ENCODE data around the gene CCDC167. TPM values are rescaled to one million over a fixed set of nuclear protein-coding genes. Genes with fewer than 3 reads are reported as not detected.
A peak's percentile ranks its signal among the peaks of the same experiment; 100 is the strongest.

Gene CCDC167
- total RNA-seq, 1 experiment from 2014 or later, result 107 TPM

- Histone ChIP-seq H3K4me3 (no peak overlapping the region), H3K4me1 (replicated peaks) (peaks cover 40% of the 10 kb centered on the region)
These were observed 23.1 kb upstream of the CCDC167 start for GRCh38 chr6:37522836-37523235.

GRCh38 chr6:37521674-37522073 lies 22.0 kb upstream of the CCDC167 start:
- Histone ChIP-seq H3K4me3 (no peak overlapping the region), H3K4me1 (replicated peaks) (peaks cover 47% of the 10 kb centered on the region), H3K27me3 (replicated peaks) (peaks cover 2% of the 10 kb centered on the region; the same call in 1 of the 2 replicates), H3K36me3 (no peaks in the 10 kb centered on the region), H3K27ac (no peak overlapping the region), H3K9me3 (replicated peaks) (no peaks in the 10 kb centered on the region)
- no peak for DNase-seq (ENCODE audit: low read depth in 1 of 2, low spot score in 2 of 2)

More at GRCh38 chr6:37522836-37523235, 23.1 kb upstream of the CCDC167 start:
- DNase-seq (ENCODE audit: low read depth in 1 of 2, low spot score in 2 of 2), result no peak
- H3K27ac ChIP-seq, result no peak overlapping the region
- no peaks in the 10 kb centered on the region for H3K36me3 ChIP-seq
- peaks cover 2% of the 10 kb centered on the region; the same call in 1 of the 2 replicates for H3K27me3 ChIP-seq (replicated peaks)
- no peaks in the 10 kb centered on the region for H3K9me3 ChIP-seq (replicated peaks)

- H3K4me3 ChIP-seq, result no peak overlapping the region
- H3K27me3 ChIP-seq (replicated peaks), result peaks cover 2% of the 10 kb centered on the region; the same call in 1 of the 2 replicates
- peaks cover 53% of the 10 kb centered on the region for H3K4me1 ChIP-seq (replicated peaks)
- H3K27ac ChIP-seq, result no peak overlapping the region
- DNase-seq (ENCODE audit: low read depth in 1 of 2, low spot score in 2 of 2), result no peak
- no peaks in the 10 kb centered on the region for H3K9me3 ChIP-seq (replicated peaks)
- H3K36me3 ChIP-seq, result no peaks in the 10 kb centered on the region
These were observed 21.2 kb upstream of the CCDC167 start for GRCh38 chr6:37520926-37521325.

- no peaks in the 10 kb centered on the region for H3K36me3 ChIP-seq
- DNase-seq (ENCODE audit: low read depth in 1 of 2, low spot score in 2 of 2), result no peak
- peaks cover 2% of the 10 kb centered on the region; the same call in 1 of the 2 replicates for H3K27me3 ChIP-seq (replicated peaks)
- H3K4me1 ChIP-seq (replicated peaks), result peaks cover 53% of the 10 kb centered on the region
- no peak overlapping the region for H3K4me3 ChIP-seq
- no peak overlapping the region for H3K27ac ChIP-seq
- H3K9me3 ChIP-seq (replicated peaks), result no peaks in the 10 kb centered on the region
These were observed 19.8 kb upstream of the CCDC167 start for GRCh38 chr6:37519461-37519860.

- H3K36me3 ChIP-seq, result no peaks in the 10 kb centered on the region
- H3K4me1 ChIP-seq (replicated peaks), result peaks cover 43% of the 10 kb centered on the region
- no peak overlapping the region for H3K27ac ChIP-seq
- H3K9me3 ChIP-seq (replicated peaks), result no peaks in the 10 kb centered on the region
- H3K27me3 ChIP-seq (replicated peaks), result peaks cover 2% of the 10 kb centered on the region; the same call in 1 of the 2 replicates
- H3K4me3 ChIP-seq, result no peak overlapping the region
- DNase-seq (ENCODE audit: low read depth in 1 of 2, low spot score in 2 of 2), result no peak
These were observed 18.4 kb upstream of the CCDC167 start for GRCh38 chr6:37518116-37518515.

- no peak for DNase-seq (ENCODE audit: low read depth in 1 of 2, low spot score in 2 of 2)
- Histone ChIP-seq H3K36me3 (no peaks in the 10 kb centered on the region), H3K4me3 (no peak overlapping the region), H3K9me3 (replicated peaks) (no peaks in the 10 kb centered on the region), H3K27ac (no peak overlapping the region), H3K4me1 (replicated peaks) (peaks cover 40% of the 10 kb centered on the region), H3K27me3 (replicated peaks) (peaks cover 2% of the 10 kb centered on the region; the same call in 1 of the 2 replicates)
These were observed 17.7 kb upstream of the CCDC167 start for GRCh38 chr6:37517411-37517812.

GRCh38 chr6:37516920-37517405 lies 17.3 kb upstream of the CCDC167 start:
- Histone ChIP-seq H3K36me3 (no peaks in the 10 kb centered on the region), H3K27me3 (replicated peaks) (no peaks in the 10 kb centered on the region), H3K4me3 (no peak overlapping the region), H3K27ac (no peak overlapping the region), H3K9me3 (replicated peaks) (no peaks in the 10 kb centered on the region), H3K4me1 (replicated peaks) (peaks cover 40% of the 10 kb centered on the region)
- no peak for DNase-seq (ENCODE audit: low read depth in 1 of 2, low spot score in 2 of 2)

GRCh38 chr6:37516076-37516919 lies 16.6 kb upstream of the CCDC167 start:
- Histone ChIP-seq H3K4me1 (replicated peaks) (peaks cover 40% of the 10 kb centered on the region), H3K36me3 (no peaks in the 10 kb centered on the region), H3K27ac (no peak overlapping the region), H3K9me3 (replicated peaks) (no peaks in the 10 kb centered on the region), H3K4me3 (no peak overlapping the region), H3K27me3 (replicated peaks) (no peaks in the 10 kb centered on the region)
- DNase-seq (ENCODE audit: low read depth in 1 of 2, low spot score in 2 of 2), result peak; percentile 75 to 84

GRCh38 chr6:37515712-37516075 lies 16.0 kb upstream of the CCDC167 start:
- no peak for DNase-seq (ENCODE audit: low read depth in 1 of 2, low spot score in 2 of 2)
- Histone ChIP-seq H3K4me3 (no peak overlapping the region), H3K4me1 (replicated peaks) (peaks cover 35% of the 10 kb centered on the region), H3K9me3 (replicated peaks) (no peaks in the 10 kb centered on the region), H3K36me3 (no peaks in the 10 kb centered on the region), H3K27ac (no peak overlapping the region), H3K27me3 (replicated peaks) (no peaks in the 10 kb centered on the region)

GRCh38 chr6:37514837-37515236 lies 15.1 kb upstream of the CCDC167 start:
- Histone ChIP-seq H3K4me1 (replicated peaks) (peaks cover 34% of the 10 kb centered on the region), H3K27me3 (replicated peaks) (no peaks in the 10 kb centered on the region), H3K27ac (no peak overlapping the region), H3K4me3 (no peak overlapping the region), H3K9me3 (replicated peaks) (no peaks in the 10 kb centered on the region), H3K36me3 (no peaks in the 10 kb centered on the region)
- DNase-seq (ENCODE audit: low read depth in 1 of 2, low spot score in 2 of 2), result no peak

GRCh38 chr6:37514321-37514771 lies 14.7 kb upstream of the CCDC167 start:
- no peaks in the 10 kb centered on the region for H3K9me3 ChIP-seq (replicated peaks)
- H3K27me3 ChIP-seq (replicated peaks), result no peaks in the 10 kb centered on the region
- H3K36me3 ChIP-seq, result no peaks in the 10 kb centered on the region
- H3K4me1 ChIP-seq (replicated peaks), result peaks cover 34% of the 10 kb centered on the region
- no peak overlapping the region for H3K4me3 ChIP-seq
- H3K27ac ChIP-seq, result no peak overlapping the region
- DNase-seq (ENCODE audit: low read depth in 1 of 2, low spot score in 2 of 2), result peak; percentile 71 to 78

- DNase-seq (ENCODE audit: low read depth in 1 of 2, low spot score in 2 of 2), result no peak
- Histone ChIP-seq H3K27ac (no peak overlapping the region), H3K9me3 (replicated peaks) (no peaks in the 10 kb centered on the region), H3K4me3 (no peak overlapping the region), H3K27me3 (replicated peaks) (no peaks in the 10 kb centered on the region), H3K36me3 (no peaks in the 10 kb centered on the region), H3K4me1 (replicated peaks) (peaks cover 34% of the 10 kb centered on the region)
These were observed 13.9 kb upstream of the CCDC167 start for GRCh38 chr6:37513576-37513975.

- Histone ChIP-seq H3K4me1 (replicated peaks) (peaks cover 34% of the 10 kb centered on the region), H3K27me3 (replicated peaks) (no peaks in the 10 kb centered on the region), H3K36me3 (no peaks in the 10 kb centered on the region), H3K27ac (no peak overlapping the region), H3K4me3 (no peak overlapping the region), H3K9me3 (replicated peaks) (no peaks in the 10 kb centered on the region)
- no peak for DNase-seq (ENCODE audit: low read depth in 1 of 2, low spot score in 2 of 2)
These were observed 13.5 kb upstream of the CCDC167 start for GRCh38 chr6:37513155-37513554.

GRCh38 chr6:37512400-37513011 lies 12.8 kb upstream of the CCDC167 start:
- Histone ChIP-seq H3K27ac (no peak overlapping the region), H3K9me3 (replicated peaks) (no peaks in the 10 kb centered on the region), H3K4me3 (no peak overlapping the region), H3K27me3 (replicated peaks) (no peaks in the 10 kb centered on the region), H3K4me1 (replicated peaks) (peaks cover 34% of the 10 kb centered on the region), H3K36me3 (no peaks in the 10 kb centered on the region)
- no peak for DNase-seq (ENCODE audit: low read depth in 1 of 2, low spot score in 2 of 2)

All from SJSA1 (cell line).